HEK293 (cell line): ENCODE measurements around the gene EXOSC2.

Experiments used
- GLI4 ChIP-seq: fragments of 450-650 bp; formaldehyde crosslinking; IDR thresholded peaks from 2 replicates; pipeline ENCODE4 v1.5.1; 2016; ENCODE audit warnings: missing biosample characterization, missing genetic modification characterization
- GLIS1 ChIP-seq: fragments of 450-650 bp; formaldehyde crosslinking; IDR thresholded peaks from 2 replicates; pipeline ENCODE4 v1.5.1; 2016; ENCODE audit warnings: missing biosample characterization, missing genetic modification characterization
- TRIM28 ChIP-seq: IDR thresholded peaks from 2 replicates; pipeline ENCODE4 v1.6.1; 2011; ENCODE audit warnings: low read length, control low read depth, borderline replicate concordance
- WT1 ChIP-seq: fragments of 450-650 bp; formaldehyde crosslinking; IDR thresholded peaks from 2 replicates; pipeline ENCODE4 v1.5.1; 2016; ENCODE audit warnings: missing biosample characterization, missing genetic modification characterization
- ZBTB17 ChIP-seq: fragments of 450-650 bp; formaldehyde crosslinking; IDR thresholded peaks from 2 replicates; pipeline ENCODE4 v1.5.1; 2016; ENCODE audit warnings: missing biosample characterization, missing genetic modification characterization
- ZBTB20 ChIP-seq: fragments of 450-650 bp; formaldehyde crosslinking; IDR thresholded peaks from 2 replicates; pipeline ENCODE4 v1.5.1; 2016; ENCODE audit warnings: missing biosample characterization, missing genetic modification characterization
- ZBTB21 ChIP-seq: fragments of 450-650 bp; formaldehyde crosslinking; IDR thresholded peaks from 2 replicates; pipeline ENCODE4 v1.5.1; 2017; ENCODE audit warnings: missing biosample characterization, missing genetic modification characterization
- ZBTB48 ChIP-seq: fragments of 450-650 bp; formaldehyde crosslinking; IDR thresholded peaks from 2 replicates; pipeline ENCODE4 v1.5.1; 2016; ENCODE audit warnings: missing biosample characterization, missing genetic modification characterization
- ZBTB8A ChIP-seq: fragments of 450-650 bp; formaldehyde crosslinking; IDR thresholded peaks from 2 replicates; pipeline ENCODE4 v1.5.1; 2016; ENCODE audit warnings: missing biosample characterization, missing genetic modification characterization
- ZEB2 ChIP-seq: fragments of 450-650 bp; formaldehyde crosslinking; IDR thresholded peaks from 2 replicates; pipeline ENCODE4 v1.5.1; 2016; ENCODE audit warnings: missing biosample characterization, missing genetic modification characterization
- ZFP69B ChIP-seq: fragments of 450-650 bp; formaldehyde crosslinking; IDR thresholded peaks from 2 replicates; pipeline ENCODE4 v1.5.1; 2016; ENCODE audit warnings: missing biosample characterization, missing genetic modification characterization
- ZNF133 ChIP-seq: fragments of 450-650 bp; formaldehyde crosslinking; IDR thresholded peaks from 2 replicates; pipeline ENCODE4 v1.5.1; 2016; ENCODE audit warnings: missing biosample characterization, missing genetic modification characterization
- ZNF146 ChIP-seq: fragments of 450-650 bp; formaldehyde crosslinking; IDR thresholded peaks from 2 replicates; pipeline ENCODE4 v1.5.1; 2016; ENCODE audit warnings: missing biosample characterization, missing genetic modification characterization
- ZNF175 ChIP-seq: fragments of 450-650 bp; formaldehyde crosslinking; IDR thresholded peaks from 2 replicates; pipeline ENCODE4 v1.5.1; 2016; ENCODE audit warnings: missing biosample characterization, missing genetic modification characterization
- ZNF658 ChIP-seq: fragments of 450-650 bp; formaldehyde crosslinking; IDR thresholded peaks from 2 replicates; pipeline ENCODE4; 2016; ENCODE audit warnings: missing biosample characterization, missing genetic modification characterization
- ZNF792 ChIP-seq: fragments of 450-650 bp; formaldehyde crosslinking; IDR thresholded peaks from 2 replicates; pipeline ENCODE4 v1.5.1; 2016; ENCODE audit warnings: missing biosample characterization, missing genetic modification characterization
- TF ChIP-seq, protein P1 (sequence below): fragments of 450-650 bp; formaldehyde crosslinking; IDR thresholded peaks from 2 replicates; pipeline ENCODE4 v1.5.1; 2016; ENCODE audit warnings: missing biosample characterization, missing genetic modification characterization
- TF ChIP-seq, protein P2 (sequence below): fragments of 450-650 bp; formaldehyde crosslinking; IDR thresholded peaks from 2 replicates; pipeline ENCODE4 v1.5.1; 2016; ENCODE audit warnings: missing biosample characterization, missing genetic modification characterization
- TF ChIP-seq, protein P3 (sequence below): fragments of 450-650 bp; formaldehyde crosslinking; IDR thresholded peaks from 2 replicates; pipeline ENCODE4 v1.5.1; 2016; ENCODE audit warnings: missing biosample characterization, missing genetic modification characterization
- TF ChIP-seq, protein P4 (sequence below): fragments of 450-650 bp; formaldehyde crosslinking; IDR thresholded peaks from 2 replicates; pipeline ENCODE4 v1.5.1; 2016; ENCODE audit warnings: missing biosample characterization, missing genetic modification characterization, low read depth
- TF ChIP-seq, protein P5 (sequence below): IDR thresholded peaks from 2 replicates; pipeline ENCODE4 v1.6.1; 2011; ENCODE audit warnings: mild to moderate bottlenecking, low read depth, low read length, borderline replicate concordance
- TF ChIP-seq, protein P6 (sequence below): fragments of 450-650 bp; formaldehyde crosslinking; conservative IDR thresholded peaks from 2 replicates; pipeline ENCODE4 v1.5.1; 2016; ENCODE audit warnings: low read depth, missing biosample characterization, missing genetic modification characterization

The EXOSC2 gene

DNA sequence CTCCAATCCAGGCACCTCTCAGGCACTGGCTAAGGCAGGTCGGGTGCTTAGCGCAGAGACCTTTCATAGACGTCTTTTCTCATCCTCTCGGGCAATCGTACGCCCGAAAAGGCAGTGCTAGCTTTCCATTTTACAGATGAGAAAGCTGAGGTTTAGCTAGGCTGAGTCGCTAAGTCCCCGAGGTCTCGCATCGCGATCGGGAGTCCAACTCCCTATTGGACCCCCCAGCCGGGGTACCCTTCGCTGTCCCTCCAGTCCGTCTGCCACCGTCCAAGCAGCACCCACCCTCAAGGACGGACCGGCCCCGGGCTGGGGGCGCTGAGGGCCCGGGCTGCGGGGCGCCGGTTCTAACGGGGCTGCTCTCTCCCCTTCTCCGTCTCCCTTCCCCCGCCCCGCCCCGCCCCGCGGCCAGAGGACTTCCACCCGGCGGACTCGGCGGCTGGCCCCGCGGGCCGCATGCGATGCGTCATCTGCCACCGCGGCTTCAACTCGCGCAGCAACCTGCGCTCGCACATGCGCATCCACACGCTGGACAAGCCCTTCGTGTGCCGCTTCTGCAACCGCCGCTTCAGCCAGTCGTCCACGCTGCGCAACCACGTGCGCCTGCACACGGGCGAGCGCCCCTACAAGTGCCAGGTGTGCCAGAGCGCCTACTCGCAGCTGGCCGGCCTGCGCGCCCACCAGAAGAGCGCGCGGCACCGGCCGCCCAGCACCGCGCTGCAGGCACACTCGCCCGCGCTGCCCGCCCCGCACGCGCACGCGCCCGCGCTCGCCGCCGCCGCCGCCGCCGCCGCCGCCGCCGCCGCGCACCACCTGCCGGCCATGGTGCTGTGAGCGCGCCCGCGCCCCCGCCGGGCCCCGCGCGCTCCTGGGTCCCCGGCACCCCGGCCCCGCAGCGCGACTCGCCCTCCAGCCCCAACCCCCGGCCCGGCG lies 12.5 kb upstream of the EXOSC2 start (continued):
- TF ChIP-seq, protein P1, sequence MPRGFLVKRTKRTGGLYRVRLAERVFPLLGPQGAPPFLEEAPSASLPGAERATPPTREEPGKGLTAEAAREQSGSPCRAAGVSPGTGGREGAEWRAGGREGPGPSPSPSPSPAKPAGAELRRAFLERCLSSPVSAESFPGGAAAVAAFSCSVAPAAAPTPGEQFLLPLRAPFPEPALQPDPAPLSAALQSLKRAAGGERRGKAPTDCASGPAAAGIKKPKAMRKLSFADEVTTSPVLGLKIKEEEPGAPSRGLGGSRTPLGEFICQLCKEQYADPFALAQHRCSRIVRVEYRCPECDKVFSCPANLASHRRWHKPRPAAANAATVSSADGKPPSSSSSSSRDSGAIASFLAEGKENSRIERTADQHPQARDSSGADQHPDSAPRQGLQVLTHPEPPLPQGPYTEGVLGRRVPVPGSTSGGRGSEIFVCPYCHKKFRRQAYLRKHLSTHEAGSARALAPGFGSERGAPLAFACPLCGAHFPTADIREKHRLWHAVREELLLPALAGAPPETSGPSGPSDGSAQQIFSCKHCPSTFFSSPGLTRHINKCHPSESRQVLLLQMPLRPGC, result 0 out of 2 replicates have a peak, but pooled peaks have one; percentile 14
- TF ChIP-seq ZBTB48 (no peak), GLIS1 (tag by site-specific recombination) (peak; percentile 66), ZBTB17 (tag by site-specific recombination) (peak; percentile 26; the same call in 1 of the 2 replicates), ZNF658 (tag by site-specific recombination) (no peak), TRIM28 (no peak), ZNF175 (tag by site-specific recombination) (no peak), ZNF133 (tag by site-specific recombination) (no peak), ZEB2 (tag by site-specific recombination) (peak; percentile 53), ZBTB21 (tag by site-specific recombination) (no peak), ZFP69B (tag by site-specific recombination) (no peak), ZNF792 (tag by site-specific recombination) (no peak), ZNF146 (no peak), ZBTB8A (tag by site-specific recombination) (peak; percentile 81), ZBTB20 (tag by site-specific recombination) (peak; percentile 31; the same call in 1 of the 2 replicates), GLI4 (tag by site-specific recombination) (no peak), WT1 (no peak)
- TF ChIP-seq, protein P2, sequence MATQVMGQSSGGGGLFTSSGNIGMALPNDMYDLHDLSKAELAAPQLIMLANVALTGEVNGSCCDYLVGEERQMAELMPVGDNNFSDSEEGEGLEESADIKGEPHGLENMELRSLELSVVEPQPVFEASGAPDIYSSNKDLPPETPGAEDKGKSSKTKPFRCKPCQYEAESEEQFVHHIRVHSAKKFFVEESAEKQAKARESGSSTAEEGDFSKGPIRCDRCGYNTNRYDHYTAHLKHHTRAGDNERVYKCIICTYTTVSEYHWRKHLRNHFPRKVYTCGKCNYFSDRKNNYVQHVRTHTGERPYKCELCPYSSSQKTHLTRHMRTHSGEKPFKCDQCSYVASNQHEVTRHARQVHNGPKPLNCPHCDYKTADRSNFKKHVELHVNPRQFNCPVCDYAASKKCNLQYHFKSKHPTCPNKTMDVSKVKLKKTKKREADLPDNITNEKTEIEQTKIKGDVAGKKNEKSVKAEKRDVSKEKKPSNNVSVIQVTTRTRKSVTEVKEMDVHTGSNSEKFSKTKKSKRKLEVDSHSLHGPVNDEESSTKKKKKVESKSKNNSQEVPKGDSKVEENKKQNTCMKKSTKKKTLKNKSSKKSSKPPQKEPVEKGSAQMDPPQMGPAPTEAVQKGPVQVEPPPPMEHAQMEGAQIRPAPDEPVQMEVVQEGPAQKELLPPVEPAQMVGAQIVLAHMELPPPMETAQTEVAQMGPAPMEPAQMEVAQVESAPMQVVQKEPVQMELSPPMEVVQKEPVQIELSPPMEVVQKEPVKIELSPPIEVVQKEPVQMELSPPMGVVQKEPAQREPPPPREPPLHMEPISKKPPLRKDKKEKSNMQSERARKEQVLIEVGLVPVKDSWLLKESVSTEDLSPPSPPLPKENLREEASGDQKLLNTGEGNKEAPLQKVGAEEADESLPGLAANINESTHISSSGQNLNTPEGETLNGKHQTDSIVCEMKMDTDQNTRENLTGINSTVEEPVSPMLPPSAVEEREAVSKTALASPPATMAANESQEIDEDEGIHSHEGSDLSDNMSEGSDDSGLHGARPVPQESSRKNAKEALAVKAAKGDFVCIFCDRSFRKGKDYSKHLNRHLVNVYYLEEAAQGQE (tag by site-specific recombination), result peak; percentile 19; the same call in 1 of the 2 replicates
- TF ChIP-seq, protein P3, sequence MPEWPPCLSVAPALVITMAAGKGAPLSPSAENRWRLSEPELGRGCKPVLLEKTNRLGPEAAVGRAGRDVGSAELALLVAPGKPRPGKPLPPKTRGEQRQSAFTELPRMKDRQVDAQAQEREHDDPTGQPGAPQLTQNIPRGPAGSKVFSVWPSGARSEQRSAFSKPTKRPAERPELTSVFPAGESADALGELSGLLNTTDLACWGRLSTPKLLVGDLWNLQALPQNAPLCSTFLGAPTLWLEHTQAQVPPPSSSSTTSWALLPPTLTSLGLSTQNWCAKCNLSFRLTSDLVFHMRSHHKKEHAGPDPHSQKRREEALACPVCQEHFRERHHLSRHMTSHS (tag by site-specific recombination), result no peak
- TF ChIP-seq, protein P4, sequence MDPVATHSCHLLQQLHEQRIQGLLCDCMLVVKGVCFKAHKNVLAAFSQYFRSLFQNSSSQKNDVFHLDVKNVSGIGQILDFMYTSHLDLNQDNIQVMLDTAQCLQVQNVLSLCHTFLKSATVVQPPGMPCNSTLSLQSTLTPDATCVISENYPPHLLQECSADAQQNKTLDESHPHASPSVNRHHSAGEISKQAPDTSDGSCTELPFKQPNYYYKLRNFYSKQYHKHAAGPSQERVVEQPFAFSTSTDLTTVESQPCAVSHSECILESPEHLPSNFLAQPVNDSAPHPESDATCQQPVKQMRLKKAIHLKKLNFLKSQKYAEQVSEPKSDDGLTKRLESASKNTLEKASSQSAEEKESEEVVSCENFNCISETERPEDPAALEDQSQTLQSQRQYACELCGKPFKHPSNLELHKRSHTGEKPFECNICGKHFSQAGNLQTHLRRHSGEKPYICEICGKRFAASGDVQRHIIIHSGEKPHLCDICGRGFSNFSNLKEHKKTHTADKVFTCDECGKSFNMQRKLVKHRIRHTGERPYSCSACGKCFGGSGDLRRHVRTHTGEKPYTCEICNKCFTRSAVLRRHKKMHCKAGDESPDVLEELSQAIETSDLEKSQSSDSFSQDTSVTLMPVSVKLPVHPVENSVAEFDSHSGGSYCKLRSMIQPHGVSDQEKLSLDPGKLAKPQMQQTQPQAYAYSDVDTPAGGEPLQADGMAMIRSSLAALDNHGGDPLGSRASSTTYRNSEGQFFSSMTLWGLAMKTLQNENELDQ (tag by site-specific recombination), result no peak
- TF ChIP-seq, protein P5, sequence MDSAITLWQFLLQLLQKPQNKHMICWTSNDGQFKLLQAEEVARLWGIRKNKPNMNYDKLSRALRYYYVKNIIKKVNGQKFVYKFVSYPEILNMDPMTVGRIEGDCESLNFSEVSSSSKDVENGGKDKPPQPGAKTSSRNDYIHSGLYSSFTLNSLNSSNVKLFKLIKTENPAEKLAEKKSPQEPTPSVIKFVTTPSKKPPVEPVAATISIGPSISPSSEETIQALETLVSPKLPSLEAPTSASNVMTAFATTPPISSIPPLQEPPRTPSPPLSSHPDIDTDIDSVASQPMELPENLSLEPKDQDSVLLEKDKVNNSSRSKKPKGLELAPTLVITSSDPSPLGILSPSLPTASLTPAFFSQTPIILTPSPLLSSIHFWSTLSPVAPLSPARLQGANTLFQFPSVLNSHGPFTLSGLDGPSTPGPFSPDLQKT, result no peak
- TF ChIP-seq, protein P6, sequence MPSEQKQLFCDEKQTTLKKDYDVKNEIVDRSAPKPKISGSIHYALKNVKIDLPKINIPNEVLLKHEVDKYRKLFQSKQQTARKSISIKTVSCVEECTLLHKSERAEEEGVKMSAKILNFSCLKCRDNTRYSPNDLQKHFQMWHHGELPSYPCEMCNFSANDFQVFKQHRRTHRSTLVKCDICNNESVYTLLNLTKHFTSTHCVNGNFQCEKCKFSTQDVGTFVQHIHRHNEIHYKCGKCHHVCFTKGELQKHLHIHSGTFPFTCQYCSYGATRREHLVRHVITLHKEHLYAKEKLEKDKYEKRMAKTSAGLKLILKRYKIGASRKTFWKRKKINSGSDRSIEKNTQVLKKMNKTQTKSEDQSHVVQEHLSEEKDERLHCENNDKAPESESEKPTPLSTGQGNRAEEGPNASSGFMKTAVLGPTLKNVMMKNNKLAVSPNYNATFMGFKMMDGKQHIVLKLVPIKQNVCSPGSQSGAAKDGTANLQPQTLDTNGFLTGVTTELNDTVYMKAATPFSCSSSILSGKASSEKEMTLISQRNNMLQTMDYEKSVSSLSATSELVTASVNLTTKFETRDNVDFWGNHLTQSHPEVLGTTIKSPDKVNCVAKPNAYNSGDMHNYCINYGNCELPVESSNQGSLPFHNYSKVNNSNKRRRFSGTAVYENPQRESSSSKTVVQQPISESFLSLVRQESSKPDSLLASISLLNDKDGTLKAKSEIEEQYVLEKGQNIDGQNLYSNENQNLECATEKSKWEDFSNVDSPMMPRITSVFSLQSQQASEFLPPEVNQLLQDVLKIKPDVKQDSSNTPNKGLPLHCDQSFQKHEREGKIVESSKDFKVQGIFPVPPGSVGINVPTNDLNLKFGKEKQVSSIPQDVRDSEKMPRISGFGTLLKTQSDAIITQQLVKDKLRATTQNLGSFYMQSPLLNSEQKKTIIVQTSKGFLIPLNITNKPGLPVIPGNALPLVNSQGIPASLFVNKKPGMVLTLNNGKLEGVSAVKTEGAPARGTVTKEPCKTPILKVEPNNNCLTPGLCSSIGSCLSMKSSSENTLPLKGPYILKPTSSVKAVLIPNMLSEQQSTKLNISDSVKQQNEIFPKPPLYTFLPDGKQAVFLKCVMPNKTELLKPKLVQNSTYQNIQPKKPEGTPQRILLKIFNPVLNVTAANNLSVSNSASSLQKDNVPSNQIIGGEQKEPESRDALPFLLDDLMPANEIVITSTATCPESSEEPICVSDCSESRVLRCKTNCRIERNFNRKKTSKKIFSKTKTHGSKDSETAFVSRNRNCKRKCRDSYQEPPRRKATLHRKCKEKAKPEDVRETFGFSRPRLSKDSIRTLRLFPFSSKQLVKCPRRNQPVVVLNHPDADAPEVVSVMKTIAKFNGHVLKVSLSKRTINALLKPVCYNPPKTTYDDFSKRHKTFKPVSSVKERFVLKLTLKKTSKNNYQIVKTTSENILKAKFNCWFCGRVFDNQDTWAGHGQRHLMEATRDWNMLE (tag by site-specific recombination), result no peak
